Muscle of leg (tissue), 11 donors: ENCODE measurements around the gene FAM83G. TPM values are rescaled to one million over a fixed set of nuclear protein-coding genes. Genes with fewer than 3 reads are reported as not detected.
"Not testable (repeated sequence)": the region's sequence is repeated elsewhere in the genome, so short reads cannot be mapped to it uniquely, and the experiment has no call there.

ENCODE experiments used
- DNase-seq: peaks from one replicate; pipeline ENCODE4 v3.0.0; 2013
- H3K27ac ChIP-seq: one replicate; pipeline ENCODE4 v1.5.1; 2013; ENCODE audit warnings: mild to moderate bottlenecking, low read length, control low read depth
- H3K27me3 ChIP-seq: one replicate; pipeline ENCODE4 v1.6.1; 2013; ENCODE audit warnings: low read length; ENCODE audit not compliant: control insufficient read depth, insufficient read depth
- H3K36me3 ChIP-seq: one replicate; pipeline ENCODE4 v1.6.1; 2013; ENCODE audit warnings: low read length; ENCODE audit not compliant: control insufficient read depth, insufficient read depth
- H3K4me1 ChIP-seq: one replicate; pipeline ENCODE4 v1.6.1; 2013; ENCODE audit warnings: low read length; ENCODE audit not compliant: control insufficient read depth, insufficient read depth
- H3K4me3 ChIP-seq: one replicate; pipeline ENCODE4 v1.5.1; 2013; ENCODE audit warnings: low read length, control low read depth
- H3K9me3 ChIP-seq: replicated peaks from 2 replicates; pipeline ENCODE4 v1.6.1; 2013; ENCODE audit warnings: low read depth, low read length; ENCODE audit not compliant: control insufficient read depth
- WGBS: methylation state at CpG from one replicate; pipeline ENCODE4 v1.1.5; 2013; ENCODE audit warnings: missing lambda C conversion rate; ENCODE audit not compliant: insufficient coverage; 5-methylcytosine and 5-hydroxymethylcytosine counted together
- polyA plus RNA-seq, 8 donors: library from polyadenylated mRNA; unstranded; fragments of 120-200 nt; gene quantifications; one replicate each; pipeline versions ENCODE4 v1.2.1 to v1.2.3, GENCODE V29; 2013; ENCODE audit warnings: inconsistent platforms in 1 of 8, low replicate concordance in 1 of 8; ENCODE audit not compliant: insufficient read length in 8 of 8, insufficient read depth in 1 of 8
- total RNA-seq: library from RNA; stranded (reverse); fragments of 120-200 nt; gene quantifications from one replicate; pipeline ENCODE4 v1.2.4, GENCODE V29; 2013

The FAM83G gene
- total and polyA plus RNA-seq, 9 donors = 0.11 to 1.4 (median 0.26) TPM

GRCh38 chr17:19023209-19023999, 18.8 kb upstream of the FAM83G start:
- no peak overlapping the region for H3K27ac ChIP-seq
- peaks cover 6% of the 10 kb centered on the region for H3K4me1 ChIP-seq
- no peak overlapping the region for H3K4me3 ChIP-seq
- H3K27me3 ChIP-seq = peaks cover 4% of the 10 kb centered on the region
- DNase-seq = no peak
- H3K36me3 ChIP-seq = no peaks in the 10 kb centered on the region
- H3K9me3 ChIP-seq = no peaks in the 10 kb centered on the region
- 40% methylated on average over 1 of the region's 9 CpGs for WGBS

- no peak overlapping the region for H3K4me3 ChIP-seq
- no peak for DNase-seq
- WGBS = 100% methylated on average over 1 of the region's 6 CpGs
Measured at GRCh38 chr17:19022747-19023146, 18.2 kb upstream of the FAM83G start.

GRCh38 chr17:19022128-19022527, 17.6 kb upstream of the FAM83G start:
- peaks cover 4% of the 10 kb centered on the region for H3K27me3 ChIP-seq
- DNase-seq = no peak
- H3K36me3 ChIP-seq = no peaks in the 10 kb centered on the region
- peaks cover 6% of the 10 kb centered on the region for H3K4me1 ChIP-seq
- no peaks in the 10 kb centered on the region for H3K9me3 ChIP-seq
- no peak overlapping the region for H3K27ac ChIP-seq
- H3K4me3 ChIP-seq = no peak overlapping the region
- WGBS = 69% methylated on average over 3 of the region's 5 CpGs

More at GRCh38 chr17:19022747-19023146, 18.2 kb upstream of the FAM83G start:
- Histone ChIP-seq H3K27ac (no peak overlapping the region), H3K9me3 (no peaks in the 10 kb centered on the region), H3K4me1 (peaks cover 6% of the 10 kb centered on the region), H3K36me3 (no peaks in the 10 kb centered on the region), H3K27me3 (peaks cover 4% of the 10 kb centered on the region)

GRCh38 chr17:19021622-19022083, 17.1 kb upstream of the FAM83G start:
- 88% methylated on average over 22 of the region's 24 CpGs for WGBS
- DNase-seq = no peak

GRCh38 chr17:19021011-19021621, 16.6 kb upstream of the FAM83G start:
- not testable (repeated sequence) for H3K27me3 ChIP-seq, H3K4me1 ChIP-seq, H3K9me3 ChIP-seq, H3K4me3 ChIP-seq, H3K36me3 ChIP-seq, H3K27ac ChIP-seq, DNase-seq
- 86% methylated on average over 3 of the region's 7 CpGs for WGBS

More at GRCh38 chr17:19021622-19022083, 17.1 kb upstream of the FAM83G start:
- peaks cover 6% of the 10 kb centered on the region for H3K4me1 ChIP-seq
- H3K27me3 ChIP-seq = peaks cover 4% of the 10 kb centered on the region
- no peaks in the 10 kb centered on the region for H3K36me3 ChIP-seq
- no peak overlapping the region for H3K4me3 ChIP-seq
- no peaks in the 10 kb centered on the region for H3K9me3 ChIP-seq
- H3K27ac ChIP-seq = no peak overlapping the region

GRCh38 chr17:19020016-19020415, 15.5 kb upstream of the FAM83G start:
- Histone ChIP-seq H3K4me1 (peaks cover 6% of the 10 kb centered on the region), H3K27ac (no peak overlapping the region), H3K36me3 (no peaks in the 10 kb centered on the region), H3K4me3 (no peak overlapping the region), H3K9me3 (no peaks in the 10 kb centered on the region), H3K27me3 (peaks cover 4% of the 10 kb centered on the region)
- DNase-seq = no peak
- 94% methylated on average over 2 of the region's 3 CpGs for WGBS

- Histone ChIP-seq H3K4me3 (no peak overlapping the region), H3K9me3 (no peaks in the 10 kb centered on the region), H3K4me1 (peaks cover 6% of the 10 kb centered on the region), H3K27ac (no peak overlapping the region), H3K27me3 (peaks cover 4% of the 10 kb centered on the region), H3K36me3 (no peaks in the 10 kb centered on the region)
- DNase-seq = no peak
- WGBS = 48% methylated on average over 23 of the region's 27 CpGs
Measured at GRCh38 chr17:19019041-19019941, 14.7 kb upstream of the FAM83G start.

GRCh38 chr17:19018600-19018950, 14.0 kb upstream of the FAM83G start:
- 90% methylated on average over 2 of the region's 6 CpGs for WGBS
- no peak overlapping the region for H3K4me3 ChIP-seq
- H3K27me3 ChIP-seq = peaks cover 4% of the 10 kb centered on the region
- peaks cover 6% of the 10 kb centered on the region for H3K4me1 ChIP-seq
- H3K27ac ChIP-seq = no peak overlapping the region
- no peaks in the 10 kb centered on the region for H3K9me3 ChIP-seq
- H3K36me3 ChIP-seq = no peaks in the 10 kb centered on the region
- DNase-seq = no peak

- H3K36me3 ChIP-seq = no peaks in the 10 kb centered on the region
- H3K4me1 ChIP-seq = peaks cover 6% of the 10 kb centered on the region
- H3K27ac ChIP-seq = no peak overlapping the region
- no peak overlapping the region for H3K4me3 ChIP-seq
- WGBS = 55% methylated on average over 2 of the region's 16 CpGs
- no peak for DNase-seq
- H3K9me3 ChIP-seq = no peaks in the 10 kb centered on the region
- peaks cover 4% of the 10 kb centered on the region for H3K27me3 ChIP-seq
Measured at GRCh38 chr17:19017804-19018599, 13.4 kb upstream of the FAM83G start.
